GM20000 (cell line): Measurements from ENCODE around the gene ATP5PB.

Experiments used
- DNase-seq: peaks from one replicate; pipeline ENCODE4 v3.0.0; 2012; ENCODE audit warnings: low spot score
- TF ChIP-seq, protein P1 (sequence below): IDR thresholded peaks from 2 replicates; pipeline ENCODE4 v1.5.1; 2012; ENCODE audit warnings: mild to moderate bottlenecking, control low read depth; ENCODE audit errors: extremely low read depth, missing control alignments

ATP5PB gene

DNA sequence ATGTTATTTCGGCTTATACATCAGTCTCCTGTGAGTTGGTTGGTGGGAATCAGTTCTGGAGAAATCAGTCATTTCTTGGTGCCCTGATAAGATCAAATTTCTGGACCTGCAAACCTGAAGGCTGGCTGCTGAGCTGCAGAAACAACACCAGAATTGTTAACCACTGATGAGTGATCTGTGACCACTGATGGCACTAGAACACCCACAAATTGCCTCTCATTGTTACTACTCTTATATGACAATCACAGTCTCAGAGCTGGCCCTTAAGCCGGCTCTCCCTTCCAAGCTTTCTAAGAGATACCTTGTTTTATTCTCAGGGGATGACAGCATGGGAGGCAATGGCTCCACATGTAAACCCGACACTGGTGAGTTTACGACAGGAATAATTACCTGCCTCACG, 26.4 kb downstream of the ATP5PB start:
- TF ChIP-seq, protein P1, sequence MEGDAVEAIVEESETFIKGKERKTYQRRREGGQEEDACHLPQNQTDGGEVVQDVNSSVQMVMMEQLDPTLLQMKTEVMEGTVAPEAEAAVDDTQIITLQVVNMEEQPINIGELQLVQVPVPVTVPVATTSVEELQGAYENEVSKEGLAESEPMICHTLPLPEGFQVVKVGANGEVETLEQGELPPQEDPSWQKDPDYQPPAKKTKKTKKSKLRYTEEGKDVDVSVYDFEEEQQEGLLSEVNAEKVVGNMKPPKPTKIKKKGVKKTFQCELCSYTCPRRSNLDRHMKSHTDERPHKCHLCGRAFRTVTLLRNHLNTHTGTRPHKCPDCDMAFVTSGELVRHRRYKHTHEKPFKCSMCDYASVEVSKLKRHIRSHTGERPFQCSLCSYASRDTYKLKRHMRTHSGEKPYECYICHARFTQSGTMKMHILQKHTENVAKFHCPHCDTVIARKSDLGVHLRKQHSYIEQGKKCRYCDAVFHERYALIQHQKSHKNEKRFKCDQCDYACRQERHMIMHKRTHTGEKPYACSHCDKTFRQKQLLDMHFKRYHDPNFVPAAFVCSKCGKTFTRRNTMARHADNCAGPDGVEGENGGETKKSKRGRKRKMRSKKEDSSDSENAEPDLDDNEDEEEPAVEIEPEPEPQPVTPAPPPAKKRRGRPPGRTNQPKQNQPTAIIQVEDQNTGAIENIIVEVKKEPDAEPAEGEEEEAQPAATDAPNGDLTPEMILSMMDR: no peak
- no peak for DNase-seq

DNA sequence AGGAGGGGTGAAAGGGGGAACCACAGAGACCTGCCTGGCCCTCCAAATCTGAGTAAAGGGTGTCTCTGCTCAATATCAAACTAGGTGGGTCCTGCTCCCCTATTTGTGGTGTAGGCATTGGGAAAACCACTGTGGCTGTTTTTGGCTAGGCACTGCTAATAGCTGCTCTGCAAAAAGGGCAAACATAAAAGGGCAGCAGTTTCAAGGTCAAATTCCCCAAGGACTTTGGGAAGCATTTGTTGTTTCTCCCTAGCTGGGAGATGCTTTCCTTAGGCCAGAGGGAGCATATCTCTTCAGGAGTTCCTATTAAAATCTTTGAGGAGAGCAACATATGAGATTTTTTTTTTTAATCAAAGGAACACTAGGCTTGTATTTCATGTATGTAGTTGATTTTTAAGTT, 26.9 kb downstream of the ATP5PB start:
- no peak for DNase-seq
- TF ChIP-seq, protein P1: no peak

- TF ChIP-seq, protein P1: no peak
- DNase-seq: peak; percentile 48
Measured at GRCh38 chr1:111476761-111477309, 27.6 kb downstream of the ATP5PB start.

GRCh38 chr1:111480674-111481073, 31.4 kb downstream of the ATP5PB start:
- TF ChIP-seq, protein P1: no peak
- DNase-seq: no peak

DNA sequence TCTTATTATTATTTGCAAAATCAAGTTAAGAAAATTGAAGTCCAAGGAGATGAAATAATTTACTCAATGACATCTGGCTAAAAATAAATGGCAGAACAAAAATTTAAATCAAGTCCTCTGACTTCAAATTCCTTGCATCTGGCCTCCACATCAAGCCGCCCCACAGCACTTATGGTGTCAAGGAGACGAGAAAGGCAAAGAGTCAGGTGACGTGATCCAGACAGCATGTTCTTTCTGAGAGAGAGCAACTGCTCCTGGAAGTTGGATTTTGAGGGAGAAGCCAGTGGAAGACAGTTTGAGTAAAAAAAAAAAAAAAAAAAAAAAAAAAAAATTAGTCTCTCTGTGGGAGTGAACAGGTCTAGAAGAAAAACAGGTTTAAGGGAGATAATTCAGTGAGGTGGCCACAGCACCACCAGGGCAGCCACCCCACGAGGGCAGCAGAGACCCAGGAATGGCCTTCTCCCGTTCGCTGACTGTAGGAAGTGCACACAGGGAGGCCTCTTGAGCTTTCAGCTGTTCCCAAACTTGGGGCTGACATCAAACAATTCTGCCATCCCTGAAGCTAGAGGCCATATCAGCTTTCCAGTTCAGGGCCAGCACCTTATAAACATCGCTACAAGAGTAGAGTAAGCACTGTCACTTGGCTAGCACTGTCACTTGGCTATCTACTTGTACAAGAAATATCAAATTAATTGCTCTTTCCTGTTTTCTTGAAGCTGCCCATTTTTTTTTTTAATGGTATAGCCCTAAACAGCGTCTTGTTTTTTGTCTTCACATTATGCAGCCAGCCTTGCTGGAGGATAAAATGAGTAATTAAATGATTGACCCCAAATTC, 32.3 kb downstream of the ATP5PB start:
- peak; percentile 69 for DNase-seq
- TF ChIP-seq, protein P1: peak; percentile 87

DNA sequence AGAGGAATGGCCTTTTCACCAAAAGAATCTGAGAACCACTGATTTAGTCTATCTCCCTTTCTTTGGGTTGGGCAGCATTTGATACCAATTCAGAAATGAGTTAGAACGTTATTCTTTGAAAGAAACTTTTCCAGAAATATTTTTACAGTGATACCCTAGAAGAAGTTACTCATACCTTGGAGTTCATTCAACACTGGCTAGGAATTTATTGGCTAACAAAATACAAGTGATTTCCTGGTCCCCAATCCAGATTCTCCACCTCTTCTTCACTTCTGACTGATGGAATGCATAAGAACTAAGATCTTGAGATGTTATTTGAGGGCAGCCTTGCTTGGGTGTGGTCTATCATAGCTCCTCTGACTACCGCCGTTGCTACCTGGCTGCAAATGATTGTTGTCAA, 33.9 kb downstream of the ATP5PB start:
- TF ChIP-seq, protein P1: no peak
- DNase-seq: no peak

- TF ChIP-seq, protein P1: no peak
- DNase-seq: no peak
Measured at GRCh38 chr1:111483876-111484275, 34.6 kb downstream of the ATP5PB start.
